CD1c-positive myeloid dendritic cell (primary cell): ENCODE results near the gene POLR3K.

Source experiments
- DNase-seq: peaks from one replicate; pipeline ENCODE4 v3.0.0-alpha.2; 2016; ENCODE audit errors: extremely low spot score

POLR3K gene

DNA sequence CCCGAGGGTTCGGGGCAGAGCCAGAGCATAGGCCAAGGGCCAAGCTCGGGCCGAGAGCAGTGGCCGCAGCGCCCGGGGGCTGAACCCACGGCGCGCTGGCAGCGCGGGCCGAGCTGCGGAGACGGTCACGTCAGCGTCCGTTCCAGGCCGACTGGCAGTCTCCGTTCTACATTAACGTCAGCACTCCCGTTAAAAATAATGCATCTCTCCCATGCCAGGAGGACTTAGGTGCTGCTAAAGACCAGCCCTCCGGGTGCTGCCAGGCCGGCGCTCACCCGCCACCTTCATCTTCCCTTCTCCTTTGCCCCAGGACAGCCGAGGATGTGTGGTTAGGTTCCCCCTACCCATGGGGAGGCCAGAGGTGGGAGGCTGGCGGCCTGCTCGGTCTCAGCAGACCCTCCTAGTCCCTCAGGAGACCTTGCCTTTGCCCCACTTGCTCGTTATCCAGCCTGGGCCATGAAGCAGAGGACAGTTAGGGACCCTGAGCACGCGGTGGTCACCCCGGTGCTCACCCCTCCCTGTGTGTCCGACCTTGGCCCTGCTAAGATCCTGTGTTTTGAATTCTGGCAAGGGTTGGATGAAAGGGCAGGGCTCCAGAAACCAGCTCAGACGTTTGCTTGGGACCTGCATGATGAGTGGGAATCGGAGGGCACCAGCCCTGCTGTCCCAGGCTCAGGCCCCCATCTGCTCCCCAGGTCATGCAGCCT lies 25.2 kb upstream of the POLR3K start:
- DNase-seq: no peak

DNA sequence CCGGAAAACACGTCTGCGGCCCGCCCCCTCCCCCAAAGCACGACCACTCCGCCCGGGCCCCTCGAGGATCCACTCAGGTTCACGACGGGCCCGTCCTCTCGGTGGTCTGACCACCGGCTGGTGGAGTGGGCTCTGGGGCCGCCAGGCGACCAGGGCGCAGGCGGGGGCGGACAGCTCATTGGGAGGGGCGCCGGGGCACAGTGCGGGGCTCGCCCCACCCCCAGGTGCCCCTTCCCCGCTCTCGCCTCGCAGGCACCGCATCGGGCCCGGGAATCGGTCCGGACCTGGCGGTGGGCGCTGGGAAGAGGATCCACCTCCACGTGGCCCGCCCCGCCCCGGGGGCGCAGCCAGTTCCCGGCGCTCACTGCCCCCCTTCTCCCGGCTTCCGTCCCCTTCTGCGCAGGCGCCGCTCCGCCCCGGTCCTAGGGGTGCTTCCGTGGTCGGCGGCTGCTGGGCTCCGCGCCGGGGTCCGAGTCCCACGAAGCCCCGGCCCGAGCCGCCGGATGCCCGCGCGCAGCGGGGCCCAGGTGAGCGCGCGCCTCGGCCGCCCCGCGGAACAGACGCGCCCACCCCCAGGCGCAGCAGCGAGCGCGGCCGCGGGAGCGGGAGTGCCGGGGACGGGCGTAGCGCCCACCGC lies 24.5 kb upstream of the POLR3K start, which contains the start of gene MPG:
TSS of gene MPG (plus strand) at position 419 of the 637 bp plus-strand sequence. CDS start at position 504, 85 bp downstream.
- DNase-seq: peak; percentile 89

DNA sequence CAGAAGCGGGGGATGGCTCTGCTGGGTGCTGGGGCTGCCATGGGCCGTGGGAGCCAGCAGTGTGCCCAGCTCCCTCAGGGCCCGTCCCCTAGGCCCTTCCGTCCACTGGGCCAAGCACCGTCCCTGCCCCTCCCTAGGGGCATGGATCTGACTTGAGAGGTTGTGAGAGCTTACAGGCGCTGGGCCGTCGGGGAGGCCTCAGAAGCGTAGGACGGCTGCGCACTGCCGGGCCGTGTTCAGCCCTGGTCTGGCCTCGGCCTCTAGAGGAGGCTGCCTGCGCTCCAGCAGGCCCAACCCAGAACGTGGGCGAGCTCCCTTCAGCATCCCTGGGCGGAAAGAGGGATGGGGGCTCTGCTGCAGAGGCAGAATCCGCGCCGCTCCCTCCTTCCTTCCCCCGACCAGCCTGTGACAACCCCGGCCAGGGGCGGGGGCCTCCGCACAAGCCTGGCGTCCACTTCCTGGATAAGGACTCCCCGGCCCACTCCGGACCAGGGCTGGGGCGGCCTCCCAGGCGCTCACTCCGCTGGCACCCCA lies 23.9 kb upstream of the POLR3K start:
- DNase-seq: peak; percentile 51

DNA sequence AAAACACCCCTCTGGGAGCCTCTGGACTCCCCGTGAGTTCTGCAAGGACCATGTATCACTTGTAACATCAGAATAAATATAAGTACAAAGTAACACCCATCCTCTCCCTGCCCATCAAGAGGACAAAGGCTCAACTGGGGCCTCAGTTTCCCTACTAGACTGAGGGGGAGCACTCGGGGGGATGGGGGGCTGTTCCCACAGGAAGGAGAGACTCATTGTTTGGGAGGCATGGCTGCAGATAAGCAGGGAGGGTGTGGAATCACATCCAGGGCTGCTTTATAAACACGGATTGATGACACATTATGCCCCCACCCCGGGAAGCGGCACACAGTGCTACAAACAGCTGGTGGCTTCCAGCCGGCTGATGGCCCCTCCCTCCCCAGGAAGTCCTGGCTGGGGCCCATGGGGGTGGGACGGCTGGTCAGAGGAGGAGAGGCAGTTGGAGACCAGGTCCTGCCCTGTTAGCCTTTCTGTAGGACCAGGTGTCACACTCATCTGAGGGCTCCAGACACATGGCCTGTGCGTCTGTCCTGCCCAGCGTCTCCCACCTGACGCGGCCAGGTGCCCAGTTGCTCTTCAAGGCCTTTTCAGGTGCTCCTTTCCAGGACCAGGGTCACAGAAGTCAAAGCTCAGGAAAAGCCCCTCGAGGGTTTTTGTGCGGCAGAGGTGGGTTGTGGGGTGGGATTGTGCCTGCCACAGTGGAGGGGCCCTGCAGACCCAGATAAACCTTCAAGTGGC lies 23.3 kb upstream of the POLR3K start:
- DNase-seq: no peak

DNA sequence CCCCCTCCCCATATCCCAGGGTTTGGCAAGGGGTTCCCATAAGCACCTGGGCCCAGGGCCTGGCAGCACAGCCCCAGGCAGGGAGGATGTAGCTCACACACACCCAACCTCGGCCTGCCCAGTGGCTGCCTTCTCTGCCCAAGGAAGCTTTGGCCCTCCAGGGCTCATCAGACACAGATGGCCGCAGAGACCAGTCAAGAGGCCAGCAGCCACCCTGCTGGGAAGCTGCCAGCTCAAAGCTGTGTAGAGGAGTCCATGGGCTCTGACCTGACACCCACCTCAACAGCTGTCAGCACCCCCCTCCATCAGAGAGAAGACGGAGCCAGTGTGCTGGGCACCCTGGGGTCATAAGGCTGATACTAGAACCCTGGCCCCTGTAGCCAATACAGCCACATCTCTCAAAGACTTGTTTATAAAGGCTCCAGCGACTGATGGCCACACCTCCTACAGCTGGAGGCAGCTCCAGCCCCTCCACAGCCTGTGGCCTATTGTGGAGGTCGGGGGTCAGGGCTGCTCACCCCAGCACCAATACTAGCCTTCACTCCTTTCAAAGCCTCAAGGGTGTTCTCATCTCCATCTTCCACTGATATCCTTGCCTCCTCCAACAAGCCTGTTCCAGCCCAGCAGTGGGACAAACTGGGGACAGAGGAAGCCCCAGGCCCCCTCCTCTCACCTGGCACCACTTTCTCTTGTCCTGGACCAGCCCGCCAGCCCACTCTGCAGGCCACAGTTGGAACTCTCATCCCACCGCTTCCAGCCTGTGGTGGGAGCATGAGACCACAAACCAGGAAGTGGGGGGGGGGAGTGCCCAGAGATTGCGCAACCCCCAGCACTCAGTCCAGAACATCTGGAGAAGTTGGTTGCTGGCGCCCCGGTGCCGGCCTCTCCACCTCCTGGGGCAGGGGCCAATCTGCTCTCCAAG lies 22.4 kb upstream of the POLR3K start:
- DNase-seq: peak; percentile 76

DNA sequence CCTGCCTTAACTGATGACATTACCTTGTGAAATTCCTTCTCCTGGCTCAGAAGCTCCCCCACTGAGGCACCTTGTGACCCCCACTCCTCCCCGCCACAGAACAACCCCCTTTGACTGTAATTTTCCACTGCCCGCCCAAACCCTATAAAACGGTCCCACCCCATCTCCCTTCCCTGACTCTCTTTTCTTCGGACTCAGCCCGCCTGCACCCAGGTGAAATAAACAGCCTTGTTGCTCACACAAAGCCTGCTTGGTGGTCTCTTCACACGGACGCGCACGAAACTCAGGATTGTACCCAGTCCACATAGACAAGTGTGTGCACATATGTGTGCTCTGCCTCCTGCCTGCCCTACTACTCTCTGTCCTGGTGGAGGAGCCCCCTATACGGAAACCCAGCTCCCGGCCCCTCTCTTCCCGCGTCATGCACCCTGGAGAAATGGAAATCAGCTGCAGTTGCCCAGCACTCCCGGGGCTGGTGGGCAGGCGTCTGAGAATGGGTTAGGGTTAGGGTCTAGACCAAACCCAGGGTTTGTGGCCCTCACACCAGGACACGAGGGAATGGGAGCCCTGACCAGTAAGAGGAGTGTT lies 21.4 kb upstream of the POLR3K start:
- DNase-seq: no peak

DNA sequence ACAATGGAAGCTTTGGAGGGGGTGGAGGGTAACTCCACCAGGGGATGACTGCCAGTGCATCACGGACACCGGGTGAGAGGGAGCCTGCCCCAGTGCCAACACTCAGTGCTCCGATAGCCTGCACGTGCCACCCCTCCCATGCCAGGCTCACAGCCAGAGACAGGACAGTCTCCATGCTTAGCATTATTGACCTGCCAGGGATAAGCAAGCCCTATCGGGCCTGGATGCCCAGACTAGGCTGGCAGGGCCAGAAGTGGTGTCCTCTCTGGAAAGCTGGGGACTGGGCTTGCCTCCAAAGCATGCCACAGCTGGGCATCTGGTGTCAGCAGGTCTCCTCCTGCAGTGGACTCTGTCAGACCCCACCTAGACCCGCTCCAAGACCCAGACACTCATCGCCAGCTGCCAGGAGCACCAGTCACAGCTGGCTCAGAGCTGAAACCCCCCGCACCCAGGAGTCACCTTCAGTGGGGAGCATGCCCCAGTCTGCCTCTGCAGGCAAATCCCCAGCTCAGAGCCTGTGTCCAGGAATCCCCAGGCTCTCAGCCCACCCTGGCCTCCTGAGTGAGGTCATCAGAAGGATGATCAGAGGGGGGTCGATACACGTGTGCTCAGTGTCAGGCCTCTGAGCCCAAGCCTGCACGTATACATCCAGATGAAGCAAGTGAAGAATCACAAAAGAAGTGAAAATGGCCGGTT lies 20.8 kb upstream of the POLR3K start:
- DNase-seq: no peak

DNA sequence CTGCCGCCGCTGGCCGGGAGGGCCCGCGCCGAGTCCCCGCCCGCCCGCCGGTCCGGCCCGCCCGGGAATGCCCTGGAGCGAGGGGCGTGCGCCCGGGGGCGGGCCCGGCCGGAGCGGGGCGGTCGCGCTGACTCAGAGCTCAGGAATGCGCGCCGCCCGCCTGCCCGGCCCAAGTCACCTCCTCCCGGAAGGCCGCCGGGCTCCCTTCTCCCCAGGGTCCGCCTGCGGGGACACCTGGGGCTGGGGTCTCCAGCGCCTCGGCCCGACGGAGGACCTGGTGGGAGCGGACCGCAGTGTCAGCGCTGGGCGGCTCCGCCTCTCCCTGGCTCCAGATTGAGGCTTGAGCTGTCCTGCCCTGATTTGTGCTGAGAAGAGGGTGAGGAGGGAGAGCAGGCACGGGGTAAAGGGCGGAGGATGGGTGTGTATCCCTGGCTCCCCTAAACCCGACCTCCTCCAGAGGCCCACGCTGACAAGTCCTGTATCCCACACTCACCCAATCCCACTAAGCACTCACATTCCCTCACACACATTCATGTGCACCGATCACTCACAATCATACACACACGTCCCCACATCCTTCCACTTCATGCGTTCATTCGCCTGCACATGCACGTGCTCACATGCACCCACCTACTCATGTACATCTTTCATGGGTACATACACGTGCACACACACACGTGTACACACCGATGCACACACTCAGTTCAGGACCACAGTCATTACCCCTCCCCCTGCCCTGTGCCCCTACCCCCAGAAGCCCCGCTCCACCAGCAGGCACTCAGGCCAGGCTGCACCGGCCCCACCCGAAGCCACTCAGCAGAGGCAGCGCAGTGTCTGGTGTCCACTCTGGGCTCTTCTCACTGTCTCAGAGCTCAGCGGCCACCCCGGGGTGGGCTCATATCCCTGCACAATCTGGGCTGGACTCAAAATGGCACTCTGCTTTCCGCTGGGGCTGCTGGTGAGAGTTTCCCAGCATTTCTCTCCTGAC lies 19.4 kb upstream of the POLR3K start, which contains the start of gene RHBDF1:
TSS of gene RHBDF1 (minus strand) at position 71 of the 988 bp plus-strand sequence. CDS start 7,616 bp downstream, outside the sequence.
- peak; percentile 66 for DNase-seq

DNA sequence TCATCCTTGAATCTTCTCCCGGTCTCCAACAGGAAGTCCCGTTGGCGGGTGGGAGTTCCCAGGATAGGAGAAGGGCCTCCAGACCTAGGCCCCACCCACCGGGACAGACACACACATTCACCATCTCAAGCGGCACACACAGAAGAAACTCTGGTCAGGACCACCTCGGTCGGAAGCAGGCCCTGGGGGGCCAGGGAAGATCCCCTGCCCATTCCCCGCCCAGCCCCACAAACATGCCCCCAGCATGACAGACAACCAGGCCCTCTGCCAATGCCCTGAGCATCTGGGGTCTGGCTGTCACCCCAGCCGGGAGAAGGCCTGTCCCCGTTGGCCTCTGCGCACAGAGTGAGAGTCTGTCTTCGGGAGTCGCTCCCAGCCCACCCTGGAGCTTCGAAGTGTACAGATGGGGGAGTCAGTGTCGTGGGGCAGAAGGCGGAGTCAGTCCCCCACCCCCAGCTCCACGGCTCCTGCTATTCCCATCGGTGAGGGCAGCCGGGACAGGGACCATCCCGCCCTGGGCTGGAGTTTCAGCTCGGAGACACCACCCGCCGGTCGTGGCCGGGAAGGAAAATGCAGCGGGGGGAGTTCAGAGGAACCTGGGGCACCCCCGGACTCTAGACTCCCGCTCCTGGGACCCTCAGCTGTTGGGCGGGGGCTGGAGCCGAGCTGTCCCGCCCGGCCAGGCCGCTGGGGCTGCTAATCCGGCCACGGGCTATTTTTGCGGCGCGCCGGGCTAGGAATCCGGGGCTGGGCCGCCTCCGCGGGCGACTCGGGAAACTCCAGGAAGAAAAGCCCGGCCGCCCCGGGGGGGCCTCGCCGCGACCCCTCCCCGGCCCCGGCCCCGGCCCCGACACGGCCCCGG lies 18.4 kb upstream of the POLR3K start:
- no peak for DNase-seq

DNA sequence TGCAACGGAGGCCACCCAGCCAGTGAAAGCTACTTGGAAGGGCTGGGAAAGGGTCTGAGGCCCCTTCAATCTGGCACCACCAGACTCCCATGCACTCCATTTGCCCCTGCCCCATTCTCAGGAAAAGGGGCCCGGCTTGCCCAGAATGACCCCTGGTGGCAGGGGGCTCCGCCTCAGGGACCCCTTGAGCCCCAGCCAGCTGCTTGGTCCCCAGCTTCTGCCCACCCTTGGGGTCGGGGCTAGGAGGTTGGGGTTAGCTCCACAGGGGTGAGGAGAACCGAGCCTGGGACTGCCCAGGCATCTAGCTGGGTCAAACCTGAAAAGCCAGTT lies 17.8 kb upstream of the POLR3K start:
- DNase-seq: no peak

DNA sequence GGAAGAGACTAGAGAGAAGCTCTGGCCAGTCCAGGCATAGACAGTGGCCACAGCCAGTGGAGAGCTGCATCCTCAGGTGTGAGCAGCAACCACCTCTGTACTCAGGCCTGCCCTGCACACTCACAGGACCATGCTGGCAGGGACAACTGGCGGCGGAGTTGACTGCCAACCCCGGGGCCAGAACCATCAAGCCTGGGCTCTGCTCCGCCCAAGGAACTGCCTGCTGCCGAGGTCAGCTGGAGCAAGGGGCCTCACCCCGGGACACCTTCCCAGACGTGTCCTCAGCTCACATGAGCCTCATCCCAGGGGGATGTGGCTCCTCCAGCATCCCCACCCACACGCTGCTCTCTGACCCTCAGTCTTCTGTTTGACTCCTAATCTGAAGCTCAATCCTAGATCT lies 15.8 kb upstream of the POLR3K start:
- no peak for DNase-seq

DNA sequence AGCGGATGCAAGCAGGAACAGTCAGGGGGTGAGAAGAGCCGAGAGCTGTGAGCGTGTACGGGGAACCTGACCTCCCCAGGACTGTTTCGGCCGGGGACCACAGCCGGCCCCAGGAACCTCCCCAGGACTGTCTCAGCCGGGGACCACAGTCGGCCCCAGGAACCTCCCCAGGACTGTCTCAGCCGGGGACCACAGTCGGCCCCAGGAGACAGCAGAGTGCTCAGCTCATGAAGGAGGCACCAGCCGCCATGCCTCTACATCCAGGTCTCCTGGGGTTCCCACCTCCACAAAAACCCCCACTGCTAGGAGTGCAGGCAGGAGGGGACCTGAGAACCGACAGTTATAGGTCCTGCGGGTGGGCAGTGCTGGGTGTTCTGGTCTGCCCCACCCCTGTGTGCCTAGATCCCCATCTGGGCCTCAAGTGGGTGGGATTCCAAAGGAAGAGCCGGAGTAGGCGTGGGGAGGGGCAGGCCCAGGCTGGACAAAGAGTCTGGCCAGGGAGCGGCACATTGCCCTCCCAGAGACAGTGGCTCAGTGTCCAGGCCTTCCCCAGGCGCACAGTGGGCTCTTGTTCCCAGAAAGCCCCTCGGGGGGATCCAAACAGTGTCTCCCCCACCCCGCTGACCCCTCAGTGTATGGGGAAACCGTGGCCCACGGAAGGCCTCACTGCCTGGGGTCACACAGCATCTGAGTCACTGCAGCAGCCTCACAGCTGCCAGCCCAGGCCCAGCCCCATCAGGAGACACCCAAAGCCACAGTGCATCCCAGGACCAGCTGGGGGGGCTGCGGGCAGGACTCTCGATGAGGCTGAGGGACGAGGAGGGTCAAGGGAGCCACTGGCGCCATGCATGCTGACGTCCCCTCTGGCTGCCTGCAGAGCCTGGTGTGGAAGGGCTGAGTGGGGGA lies 14.7 kb upstream of the POLR3K start:
- no peak for DNase-seq

DNA sequence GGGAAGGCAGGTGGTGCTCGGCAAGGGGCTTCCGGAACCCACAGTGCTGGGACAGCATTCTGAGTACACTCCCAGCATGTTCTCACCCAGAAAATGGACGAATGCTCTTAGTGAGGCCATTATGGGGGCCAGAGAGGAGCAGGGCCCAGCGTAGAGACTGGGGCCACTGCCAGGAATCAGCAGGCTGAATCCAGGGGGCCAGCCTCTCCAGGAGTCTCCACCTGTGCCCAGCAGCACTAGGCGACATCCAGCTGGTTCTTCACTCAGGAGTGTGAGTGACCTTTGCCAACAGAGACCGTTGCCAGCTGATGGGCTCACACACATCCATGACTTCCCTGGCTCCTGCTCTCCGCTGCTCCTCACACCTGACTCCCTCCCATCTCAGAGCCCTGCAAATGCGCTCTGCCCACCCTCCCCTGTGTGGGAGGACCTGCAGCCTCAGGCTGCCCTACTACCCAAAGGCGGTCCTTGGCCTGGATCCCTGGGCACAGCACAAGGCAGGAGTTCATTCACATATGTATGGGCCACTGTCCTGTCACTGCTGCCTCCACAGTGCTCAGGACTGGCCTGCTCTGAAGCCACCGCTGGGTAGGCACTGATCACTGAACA lies 13.9 kb upstream of the POLR3K start:
- DNase-seq: no peak

DNA sequence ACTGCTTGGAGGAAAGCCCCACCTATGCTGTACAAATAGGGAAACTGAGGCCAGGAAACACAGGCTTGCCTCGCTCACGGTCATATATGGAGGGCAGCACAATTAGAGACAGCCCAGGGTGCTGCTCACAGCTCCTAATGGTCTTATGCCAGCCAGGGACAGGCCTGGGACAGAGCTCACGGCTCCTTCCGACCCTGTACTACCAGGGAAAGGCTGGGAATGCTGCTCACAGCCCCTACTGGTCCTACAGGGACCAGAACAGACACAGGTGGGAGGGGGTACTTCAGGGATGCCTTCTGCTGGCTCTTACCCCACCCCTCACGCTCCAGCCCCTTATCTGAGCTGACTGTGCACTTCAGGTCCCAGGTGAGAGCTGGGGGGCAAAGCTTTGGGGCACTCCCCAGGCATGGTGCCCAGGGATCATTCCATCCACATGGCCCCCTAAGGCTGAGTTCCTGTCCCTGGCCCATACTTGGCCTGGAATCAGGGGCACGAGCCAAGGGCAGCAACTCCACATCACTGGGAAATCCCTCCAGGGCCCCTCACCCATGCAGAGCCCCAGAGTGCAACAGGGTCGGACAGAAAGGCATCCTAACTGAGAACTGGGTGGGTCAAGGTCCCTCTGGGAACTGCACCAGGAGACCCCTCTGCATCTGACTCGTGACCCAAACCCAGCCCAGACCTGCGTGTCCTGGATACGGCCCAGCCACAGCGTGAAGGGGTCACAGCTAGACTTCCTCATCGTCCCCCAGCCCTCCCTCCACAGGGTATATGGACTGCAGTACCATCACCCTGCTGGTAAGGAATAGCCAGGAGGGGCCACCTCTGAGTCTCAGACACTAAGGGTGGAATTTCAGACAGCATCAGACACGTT lies 13.1 kb upstream of the POLR3K start:
- no peak for DNase-seq

DNA sequence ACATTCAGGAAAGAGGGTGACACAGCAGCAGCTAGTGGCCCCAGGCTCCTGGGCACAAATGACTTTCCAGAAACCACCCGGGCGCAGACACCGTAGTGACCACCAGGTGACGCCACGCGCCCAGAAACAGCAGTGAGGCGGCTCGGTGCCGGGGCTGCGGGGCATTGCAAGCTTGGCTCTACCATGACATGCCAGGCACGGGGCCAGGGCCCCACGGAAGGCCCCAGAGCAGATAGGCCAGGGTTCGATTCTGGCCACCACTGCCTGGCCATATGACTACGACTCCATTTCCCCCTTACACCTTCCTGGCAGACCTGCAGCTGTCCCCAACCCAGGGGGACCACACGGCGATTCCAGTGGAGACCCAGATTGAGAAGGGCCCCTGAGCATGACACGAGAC lies 12.3 kb upstream of the POLR3K start:
- DNase-seq: peak; percentile 89

DNA sequence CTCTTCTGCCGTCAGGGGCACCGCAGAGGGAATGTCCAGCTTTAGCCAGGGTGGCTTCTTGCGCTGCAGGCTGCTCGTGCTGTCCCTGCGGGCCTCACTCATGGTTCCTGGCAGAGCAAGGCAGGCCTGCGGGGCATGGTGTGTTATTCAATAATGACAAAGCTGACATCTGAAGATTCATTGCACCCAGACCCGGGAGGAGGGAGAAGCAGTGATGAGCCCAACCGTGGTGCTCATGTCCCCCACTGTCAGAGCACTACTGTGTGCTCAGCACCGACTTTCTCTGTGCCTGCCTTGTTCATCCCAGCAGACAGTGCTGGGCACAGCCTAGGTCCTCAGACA lies 11.5 kb upstream of the POLR3K start:
- DNase-seq: no peak
